ENCODE results near the gene EGLN3.

DNA sequence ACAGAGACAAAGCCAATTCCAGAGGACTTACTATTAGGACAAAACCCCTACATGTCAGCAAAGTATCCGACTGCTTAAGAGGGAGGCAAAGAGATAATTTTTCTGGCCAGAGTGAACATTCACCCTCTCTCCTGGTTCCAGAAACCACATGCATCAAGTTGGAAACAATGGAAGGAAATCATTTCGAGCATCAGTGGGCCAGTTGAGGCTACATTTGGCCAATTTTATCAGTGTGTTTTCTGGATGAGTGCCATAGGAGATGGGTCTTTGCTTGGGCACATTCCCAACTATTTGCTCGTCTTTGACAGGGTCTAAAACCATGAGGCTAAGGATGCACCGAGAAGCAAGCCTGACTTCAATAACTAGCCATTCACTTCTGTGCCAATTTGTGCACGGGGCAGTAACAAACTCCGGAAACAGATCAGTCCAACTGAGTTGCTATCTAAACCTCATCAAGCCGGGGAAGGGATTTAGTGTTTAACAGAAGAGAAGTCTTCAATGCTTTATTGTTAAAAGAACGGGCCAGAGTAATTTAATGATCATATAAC is 17.4 kb downstream of the EGLN3 start:
- TF ChIP-seq POLR2AphosphoS5 (IDR thresholded peaks at IDR 0.05; ENCODE audit: borderline replicate concordance, low read depth, low read length) (no peak), EZH2 (IDR thresholded peaks at IDR 0.05) (no peak)

Measured in SK-N-MC (cell line).